Measurements from ENCODE around the gene GLTP.

Gene GLTP

DNA sequence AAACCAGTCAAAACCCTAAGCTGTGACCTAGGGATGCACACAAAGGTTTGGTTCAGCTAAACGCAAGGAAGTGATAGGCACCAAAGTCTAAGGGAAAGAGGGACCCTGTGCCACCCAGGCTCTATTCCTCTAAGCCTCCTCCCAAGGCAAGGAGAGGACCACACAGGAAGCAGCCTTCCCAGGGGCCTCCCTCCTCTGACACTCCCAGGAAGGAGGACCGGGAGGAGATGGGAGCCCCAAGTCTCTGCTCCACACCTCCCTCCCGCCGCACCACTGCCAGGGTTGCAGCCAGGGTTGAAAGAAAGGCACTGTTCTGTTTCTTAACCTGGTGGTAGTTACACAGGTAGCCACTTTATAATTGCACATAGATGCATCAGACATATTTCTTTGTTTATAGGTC is 41.6 kb upstream of the GLTP start:
- Histone ChIP-seq H3K4me1 (ENCODE audit: control insufficient read depth in 1 of 2, insufficient read depth in 2 of 2, low read length in 2 of 2) (no peaks in the 10 kb centered on the region), H3K27me3 (ENCODE audit: control insufficient read depth in 1 of 2, insufficient read depth in 2 of 2, low read length in 2 of 2) (no peaks in the 10 kb centered on the region), H3K9ac (ENCODE audit: low read depth in 1 of 2, low read length in 2 of 2) (no peak overlapping the region), H3K4me3 (ENCODE audit: low read depth in 1 of 2, low read length in 2 of 2) (no peak overlapping the region), H3K36me3 (ENCODE audit: control insufficient read depth in 1 of 2, insufficient read depth in 2 of 2, low read length in 2 of 2) (peaks cover 21 to 51% of the 10 kb centered on the region in 2 donors), H3K9me3 (ENCODE audit: control insufficient read depth in 1 of 2, low read length in 2 of 2) (no peaks in the 10 kb centered on the region), H3K27ac (ENCODE audit: low read depth, low read length) (no peak overlapping the region)

DNA sequence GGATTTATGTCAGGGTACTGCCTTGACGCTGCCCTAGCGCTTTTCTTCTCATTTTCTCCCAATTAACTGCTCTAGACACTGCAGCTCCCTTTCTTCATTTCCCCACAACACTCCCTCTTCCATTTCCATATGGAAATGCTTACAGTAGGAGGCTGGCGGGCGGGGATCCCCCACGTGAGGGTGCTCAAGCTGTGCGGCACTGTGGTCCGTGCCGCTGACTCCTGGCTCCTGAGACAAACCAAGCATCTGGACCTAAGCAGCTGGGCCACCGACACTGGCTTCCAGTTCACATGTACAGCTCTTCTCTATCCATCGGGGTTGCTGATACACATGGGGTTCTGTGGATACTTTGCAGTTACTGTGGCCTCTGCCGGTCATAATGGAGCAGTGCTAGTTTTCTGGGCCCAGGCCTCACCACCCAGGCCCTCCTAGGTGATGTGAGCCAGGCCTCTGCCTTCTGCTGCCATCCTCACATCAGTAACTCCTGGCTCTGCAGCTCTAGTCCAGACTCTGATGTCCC is 40.0 kb upstream of the GLTP start:
- H3K27me3 ChIP-seq (ENCODE audit: control insufficient read depth in 1 of 2, insufficient read depth in 2 of 2, low read length in 2 of 2): no peaks in the 10 kb centered on the region
- H3K4me3 ChIP-seq (ENCODE audit: low read depth in 1 of 2, low read length in 2 of 2): no peak overlapping the region
- H3K27ac ChIP-seq (ENCODE audit: low read depth, low read length): no peak overlapping the region
- H3K9me3 ChIP-seq (ENCODE audit: control insufficient read depth in 1 of 2, low read length in 2 of 2): no peaks in the 10 kb centered on the region
- H3K36me3 ChIP-seq (ENCODE audit: control insufficient read depth in 1 of 2, insufficient read depth in 2 of 2, low read length in 2 of 2): peaks cover 33 to 67% of the 10 kb centered on the region in 2 donors
- H3K4me1 ChIP-seq (ENCODE audit: control insufficient read depth in 1 of 2, insufficient read depth in 2 of 2, low read length in 2 of 2): no peaks in the 10 kb centered on the region
- no peak overlapping the region for H3K9ac ChIP-seq (ENCODE audit: low read depth in 1 of 2, low read length in 2 of 2)

DNA sequence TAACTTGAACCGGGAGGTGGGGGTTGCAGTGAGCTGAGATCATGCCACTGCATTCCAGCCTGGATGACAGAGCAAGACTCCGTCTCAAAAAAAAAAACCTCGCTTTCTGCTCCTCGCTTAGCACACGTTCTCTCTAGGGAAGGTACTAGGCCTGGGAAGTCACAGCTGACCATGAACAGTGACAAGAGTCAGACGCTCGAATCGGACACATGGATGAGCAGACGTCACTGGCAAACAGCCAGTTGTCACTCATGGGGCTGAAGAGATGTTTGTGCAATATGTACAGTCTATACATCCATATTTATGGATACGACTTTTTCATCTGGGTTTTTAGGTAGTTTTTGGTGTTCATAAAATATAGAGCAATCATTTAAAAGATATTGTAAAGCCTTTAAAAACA is 39.1 kb upstream of the GLTP start:
- no peaks in the 10 kb centered on the region for H3K27me3 ChIP-seq (ENCODE audit: control insufficient read depth in 1 of 2, insufficient read depth in 2 of 2, low read length in 2 of 2)
- H3K36me3 ChIP-seq (ENCODE audit: control insufficient read depth in 1 of 2, insufficient read depth in 2 of 2, low read length in 2 of 2): peaks cover 40 to 75% of the 10 kb centered on the region in 2 donors
- no peaks in the 10 kb centered on the region for H3K9me3 ChIP-seq (ENCODE audit: control insufficient read depth in 1 of 2, low read length in 2 of 2)
- no peak overlapping the region for H3K9ac ChIP-seq (ENCODE audit: low read depth in 1 of 2, low read length in 2 of 2)
- no peaks in the 10 kb centered on the region for H3K4me1 ChIP-seq (ENCODE audit: control insufficient read depth in 1 of 2, insufficient read depth in 2 of 2, low read length in 2 of 2)
- H3K27ac ChIP-seq (ENCODE audit: low read depth, low read length): no peak overlapping the region
- H3K4me3 ChIP-seq (ENCODE audit: low read depth in 1 of 2, low read length in 2 of 2): no peak overlapping the region

DNA sequence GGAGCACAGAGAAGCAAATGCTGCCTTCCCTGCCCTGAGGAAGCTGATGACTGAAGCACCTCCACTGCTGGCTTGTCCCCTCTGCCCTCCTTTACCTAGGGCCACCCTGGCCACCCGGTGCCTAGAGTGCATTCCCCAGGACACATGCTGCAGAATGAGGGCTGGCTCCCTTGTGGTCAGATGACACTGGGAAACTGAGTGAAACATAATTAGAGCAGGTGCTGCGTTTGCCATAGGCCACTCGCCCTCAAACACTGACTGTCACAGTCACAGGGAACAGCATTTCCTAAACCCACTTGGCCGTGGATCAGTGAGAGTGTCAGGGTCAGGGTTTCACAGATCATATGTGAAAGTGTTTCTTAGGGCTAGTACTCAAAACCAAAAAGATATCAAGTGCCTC is 35.7 kb upstream of the GLTP start:
- no peak overlapping the region for H3K4me3 ChIP-seq (ENCODE audit: low read depth in 1 of 2, low read length in 2 of 2)
- H3K27me3 ChIP-seq (ENCODE audit: control insufficient read depth in 1 of 2, insufficient read depth in 2 of 2, low read length in 2 of 2): no peaks in the 10 kb centered on the region
- H3K4me1 ChIP-seq (ENCODE audit: control insufficient read depth in 1 of 2, insufficient read depth in 2 of 2, low read length in 2 of 2): no peaks in the 10 kb centered on the region
- no peak overlapping the region for H3K9ac ChIP-seq (ENCODE audit: low read depth in 1 of 2, low read length in 2 of 2)
- no peaks in the 10 kb centered on the region for H3K9me3 ChIP-seq (ENCODE audit: control insufficient read depth in 1 of 2, low read length in 2 of 2)
- peaks cover 61 to 92% of the 10 kb centered on the region in 2 donors for H3K36me3 ChIP-seq (ENCODE audit: control insufficient read depth in 1 of 2, insufficient read depth in 2 of 2, low read length in 2 of 2)
- no peak overlapping the region for H3K27ac ChIP-seq (ENCODE audit: low read depth, low read length)

GRCh38 chr12:109915171-109916040 is 35.1 kb upstream of the GLTP start:
- no peak overlapping the region for H3K27ac ChIP-seq (ENCODE audit: low read depth, low read length)
- peaks cover 57 to 92% of the 10 kb centered on the region in 2 donors for H3K36me3 ChIP-seq (ENCODE audit: control insufficient read depth in 1 of 2, insufficient read depth in 2 of 2, low read length in 2 of 2)
- no peak overlapping the region for H3K9ac ChIP-seq (ENCODE audit: low read depth in 1 of 2, low read length in 2 of 2)
- no peaks in the 10 kb centered on the region for H3K4me1 ChIP-seq (ENCODE audit: control insufficient read depth in 1 of 2, insufficient read depth in 2 of 2, low read length in 2 of 2)
- H3K27me3 ChIP-seq (ENCODE audit: control insufficient read depth in 1 of 2, insufficient read depth in 2 of 2, low read length in 2 of 2): no peaks in the 10 kb centered on the region
- no peak overlapping the region for H3K4me3 ChIP-seq (ENCODE audit: low read depth in 1 of 2, low read length in 2 of 2)
- no peaks in the 10 kb centered on the region for H3K9me3 ChIP-seq (ENCODE audit: control insufficient read depth in 1 of 2, low read length in 2 of 2)

DNA sequence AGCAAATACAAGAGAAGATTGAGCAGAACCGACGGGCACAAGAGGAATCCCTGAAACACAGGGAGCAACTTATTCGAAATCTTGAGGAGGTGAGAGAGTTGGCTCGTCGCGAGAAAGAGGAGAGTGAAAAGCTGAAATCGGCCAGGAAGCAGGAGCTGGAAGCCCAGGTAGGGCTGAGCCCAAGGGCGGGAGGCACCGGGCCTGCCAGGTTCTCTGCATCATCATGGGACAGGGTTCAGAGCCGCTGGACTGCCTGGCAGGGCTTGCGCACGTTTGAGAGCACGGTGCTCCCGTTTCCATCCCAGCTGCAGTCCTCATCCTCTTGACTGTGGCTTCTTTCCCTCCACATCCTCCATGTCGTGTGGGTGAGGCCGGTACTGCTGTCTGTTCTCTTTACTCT is 34.1 kb upstream of the GLTP start:
- no peaks in the 10 kb centered on the region for H3K4me1 ChIP-seq (ENCODE audit: control insufficient read depth in 1 of 2, insufficient read depth in 2 of 2, low read length in 2 of 2)
- no peak overlapping the region for H3K27ac ChIP-seq (ENCODE audit: low read depth, low read length)
- H3K9me3 ChIP-seq (ENCODE audit: control insufficient read depth in 1 of 2, low read length in 2 of 2): no peaks in the 10 kb centered on the region
- H3K4me3 ChIP-seq (ENCODE audit: low read depth in 1 of 2, low read length in 2 of 2): no peak overlapping the region
- no peak overlapping the region for H3K9ac ChIP-seq (ENCODE audit: low read depth in 1 of 2, low read length in 2 of 2)
- peaks cover 52 to 90% of the 10 kb centered on the region in 2 donors for H3K36me3 ChIP-seq (ENCODE audit: control insufficient read depth in 1 of 2, insufficient read depth in 2 of 2, low read length in 2 of 2)
- H3K27me3 ChIP-seq (ENCODE audit: control insufficient read depth in 1 of 2, insufficient read depth in 2 of 2, low read length in 2 of 2): no peaks in the 10 kb centered on the region

DNA sequence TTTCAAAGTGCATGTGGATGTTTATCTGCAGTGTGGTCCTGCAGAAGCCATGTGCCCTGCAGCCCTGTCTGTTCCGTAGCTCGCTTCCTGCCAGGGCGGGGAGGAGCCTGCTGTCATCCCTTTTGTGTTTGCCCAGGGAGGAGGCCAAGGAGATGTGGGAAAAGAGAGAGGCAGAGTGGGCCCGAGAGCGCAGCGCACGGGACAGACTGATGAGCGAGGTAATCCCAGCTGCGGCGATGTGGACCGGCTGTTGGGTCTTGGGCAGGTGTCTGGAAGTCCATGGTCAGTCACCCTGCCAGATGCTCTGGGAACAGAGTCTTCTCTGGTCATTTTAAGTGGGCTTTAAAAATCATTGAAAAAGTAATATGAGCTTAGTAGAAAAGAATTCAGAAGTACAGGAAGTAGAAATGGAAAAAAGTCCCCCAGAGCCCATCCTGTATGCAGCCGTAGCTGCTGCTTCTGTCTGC is 32.5 kb upstream of the GLTP start:
- Histone ChIP-seq H3K36me3 (ENCODE audit: control insufficient read depth in 1 of 2, insufficient read depth in 2 of 2, low read length in 2 of 2) (peaks cover 64 to 91% of the 10 kb centered on the region in 2 donors), H3K4me1 (ENCODE audit: control insufficient read depth in 1 of 2, insufficient read depth in 2 of 2, low read length in 2 of 2) (no peaks in the 10 kb centered on the region), H3K27me3 (ENCODE audit: control insufficient read depth in 1 of 2, insufficient read depth in 2 of 2, low read length in 2 of 2) (no peaks in the 10 kb centered on the region), H3K27ac (ENCODE audit: low read depth, low read length) (no peak overlapping the region), H3K9me3 (ENCODE audit: control insufficient read depth in 1 of 2, low read length in 2 of 2) (no peaks in the 10 kb centered on the region), H3K4me3 (ENCODE audit: low read depth in 1 of 2, low read length in 2 of 2) (no peak overlapping the region), H3K9ac (ENCODE audit: low read depth in 1 of 2, low read length in 2 of 2) (no peak overlapping the region)

GRCh38 chr12:109910969-109911348 is 30.6 kb upstream of the GLTP start:
- H3K36me3 ChIP-seq (ENCODE audit: control insufficient read depth in 1 of 2, insufficient read depth in 2 of 2, low read length in 2 of 2): peaks cover 61 to 92% of the 10 kb centered on the region in 2 donors

GRCh38 chr12:109910254-109910968 is 30.1 kb upstream of the GLTP start:
- no peaks in the 10 kb centered on the region for H3K4me1 ChIP-seq (ENCODE audit: control insufficient read depth in 1 of 2, insufficient read depth in 2 of 2, low read length in 2 of 2)
- no peak overlapping the region for H3K27ac ChIP-seq (ENCODE audit: low read depth, low read length)
- no peak overlapping the region for H3K4me3 ChIP-seq (ENCODE audit: low read depth in 1 of 2, low read length in 2 of 2)
- no peak overlapping the region for H3K9ac ChIP-seq (ENCODE audit: low read depth in 1 of 2, low read length in 2 of 2)
- no peaks in the 10 kb centered on the region for H3K27me3 ChIP-seq (ENCODE audit: control insufficient read depth in 1 of 2, insufficient read depth in 2 of 2, low read length in 2 of 2)
- peaks cover 56 to 92% of the 10 kb centered on the region in 2 donors for H3K36me3 ChIP-seq (ENCODE audit: control insufficient read depth in 1 of 2, insufficient read depth in 2 of 2, low read length in 2 of 2)
- no peaks in the 10 kb centered on the region for H3K9me3 ChIP-seq (ENCODE audit: control insufficient read depth in 1 of 2, low read length in 2 of 2)

More at GRCh38 chr12:109910969-109911348, 30.6 kb upstream of the GLTP start:
- no peaks in the 10 kb centered on the region for H3K4me1 ChIP-seq (ENCODE audit: control insufficient read depth in 1 of 2, insufficient read depth in 2 of 2, low read length in 2 of 2)
- H3K27ac ChIP-seq (ENCODE audit: low read depth, low read length): no peak overlapping the region
- H3K9ac ChIP-seq (ENCODE audit: low read depth in 1 of 2, low read length in 2 of 2): no peak overlapping the region
- no peaks in the 10 kb centered on the region for H3K9me3 ChIP-seq (ENCODE audit: control insufficient read depth in 1 of 2, low read length in 2 of 2)
- no peaks in the 10 kb centered on the region for H3K27me3 ChIP-seq (ENCODE audit: control insufficient read depth in 1 of 2, insufficient read depth in 2 of 2, low read length in 2 of 2)
- H3K4me3 ChIP-seq (ENCODE audit: low read depth in 1 of 2, low read length in 2 of 2): no peak overlapping the region

- H3K9me3 ChIP-seq (ENCODE audit: control insufficient read depth in 1 of 2, low read length in 2 of 2): no peaks in the 10 kb centered on the region
- peaks cover 49 to 73% of the 10 kb centered on the region in 2 donors for H3K36me3 ChIP-seq (ENCODE audit: control insufficient read depth in 1 of 2, insufficient read depth in 2 of 2, low read length in 2 of 2)
- peaks cover 13 to 15% of the 10 kb centered on the region in 2 donors for H3K4me1 ChIP-seq (ENCODE audit: control insufficient read depth in 1 of 2, insufficient read depth in 2 of 2, low read length in 2 of 2)
- no peak overlapping the region for H3K27ac ChIP-seq (ENCODE audit: low read depth, low read length)
- no peaks in the 10 kb centered on the region for H3K27me3 ChIP-seq (ENCODE audit: control insufficient read depth in 1 of 2, insufficient read depth in 2 of 2, low read length in 2 of 2)
- H3K9ac ChIP-seq (ENCODE audit: low read depth in 1 of 2, low read length in 2 of 2): no peak overlapping the region
- H3K4me3 ChIP-seq (ENCODE audit: low read depth in 1 of 2, low read length in 2 of 2): no peak overlapping the region
These were observed 25.0 kb upstream of the GLTP start for GRCh38 chr12:109905301-109905700.
